ENCODE measurements around the gene GRM7.

GRM7 gene

DNA sequence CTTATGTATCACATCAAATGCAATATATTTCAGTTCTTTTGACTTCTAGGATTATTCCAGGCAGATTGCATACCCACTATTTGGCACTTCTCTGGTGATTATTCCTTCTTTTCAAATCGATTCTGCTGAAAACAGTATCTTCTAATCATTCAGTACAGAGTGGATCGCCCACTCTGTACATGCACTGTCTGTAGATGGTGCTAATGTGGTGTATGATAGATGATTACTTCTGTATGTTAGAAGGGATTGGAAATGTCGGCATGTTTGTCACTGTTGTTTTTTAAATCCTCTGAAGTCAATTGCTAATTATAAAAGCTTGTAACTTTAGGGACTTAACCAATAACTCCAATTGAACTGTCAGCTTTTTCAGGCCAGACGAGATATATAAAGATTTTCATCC lies 642.5 kb downstream of the GRM7 start:
- no peak for DNase-seq (ENCODE audit: low read depth in 2 of 2)

DNA sequence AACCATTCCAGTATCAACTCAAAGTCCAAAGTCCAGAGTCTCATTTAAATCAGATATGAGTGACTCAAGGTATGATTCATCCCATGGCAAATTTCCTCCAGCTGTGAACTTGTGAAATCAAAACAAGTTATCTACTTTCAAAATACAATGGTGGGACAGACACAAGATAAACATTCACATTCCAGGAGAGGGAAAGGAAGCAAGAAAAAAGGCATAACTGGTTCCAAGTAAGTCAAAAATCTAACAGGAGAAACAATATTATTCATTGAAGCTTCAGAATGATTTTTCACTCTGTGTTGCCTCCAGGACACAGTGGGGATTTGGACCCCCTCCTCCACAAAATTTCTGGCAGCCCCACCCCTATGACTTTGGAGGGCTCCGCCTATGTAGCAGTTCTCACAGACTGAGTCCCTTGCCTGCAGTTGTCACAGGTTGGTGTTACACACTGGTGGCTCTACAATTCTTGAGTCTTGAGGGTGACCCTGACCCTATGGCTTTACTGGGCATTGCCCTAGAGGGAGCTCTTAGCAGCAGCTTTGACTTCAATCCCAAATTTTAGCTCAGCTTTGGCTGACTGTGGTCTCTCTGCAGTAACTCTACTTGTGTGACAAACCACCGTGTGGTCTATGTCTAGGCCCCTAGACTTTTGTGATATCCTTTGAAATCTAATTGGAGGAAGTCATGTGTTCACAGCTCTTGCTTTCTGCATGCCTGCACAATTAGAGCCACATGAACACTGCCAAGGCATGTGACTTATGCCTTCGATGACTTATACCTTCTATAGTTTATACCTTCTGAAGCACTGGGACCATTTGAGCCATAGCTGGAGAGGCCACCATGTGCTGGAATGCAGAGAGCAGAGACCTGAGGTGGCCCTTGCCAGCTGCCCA lies 644.2 kb downstream of the GRM7 start:
- no peak for DNase-seq (ENCODE audit: low read depth in 2 of 2)

DNA sequence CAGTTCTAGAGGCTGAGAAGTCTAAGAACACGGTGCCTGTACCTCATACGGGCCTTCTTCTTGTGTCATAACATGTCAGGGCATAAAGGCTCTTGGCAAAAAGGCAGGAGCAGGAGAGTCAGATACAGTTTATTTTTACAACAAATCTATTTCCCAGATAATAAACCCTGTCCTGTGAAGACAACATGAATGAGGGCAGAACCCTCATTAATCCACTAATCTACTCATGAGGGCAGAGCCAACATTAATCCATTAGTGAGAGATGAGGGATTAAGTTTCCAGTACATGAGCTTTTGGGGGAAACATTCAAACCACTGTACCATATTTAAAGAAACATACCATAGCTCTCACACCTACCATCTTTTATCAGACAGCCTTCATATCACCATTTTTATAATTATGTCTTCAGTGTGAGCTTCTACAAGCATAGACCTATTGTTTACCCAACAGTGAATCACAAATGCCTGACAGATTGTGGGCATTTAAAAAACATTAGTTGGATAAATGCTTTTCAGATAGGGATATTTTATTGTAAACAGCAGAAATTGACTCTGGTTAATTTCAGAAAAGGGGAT lies 645.8 kb downstream of the GRM7 start:
- DNase-seq (ENCODE audit: low read depth in 2 of 2): no peak

DNA sequence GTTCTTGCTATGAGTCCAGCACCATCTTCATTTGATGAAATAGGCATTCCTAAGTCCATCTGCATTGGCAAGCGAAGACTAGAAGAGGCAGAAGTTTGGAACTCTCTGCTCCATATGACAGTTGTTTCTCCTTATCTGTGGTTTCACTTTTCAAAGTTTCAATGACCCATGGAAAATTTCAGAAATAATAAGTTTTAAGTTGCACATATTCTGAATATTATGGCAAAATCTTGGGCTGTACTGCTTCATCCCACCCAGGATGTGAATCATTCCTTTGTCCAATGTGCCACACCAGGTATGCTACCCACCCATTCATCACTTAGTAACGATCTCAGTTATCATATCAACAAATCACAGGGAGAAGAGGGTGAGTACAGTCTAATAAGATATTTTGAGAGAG lies 647.9 kb downstream of the GRM7 start:
- no peak for DNase-seq (ENCODE audit: low read depth in 2 of 2)

DNA sequence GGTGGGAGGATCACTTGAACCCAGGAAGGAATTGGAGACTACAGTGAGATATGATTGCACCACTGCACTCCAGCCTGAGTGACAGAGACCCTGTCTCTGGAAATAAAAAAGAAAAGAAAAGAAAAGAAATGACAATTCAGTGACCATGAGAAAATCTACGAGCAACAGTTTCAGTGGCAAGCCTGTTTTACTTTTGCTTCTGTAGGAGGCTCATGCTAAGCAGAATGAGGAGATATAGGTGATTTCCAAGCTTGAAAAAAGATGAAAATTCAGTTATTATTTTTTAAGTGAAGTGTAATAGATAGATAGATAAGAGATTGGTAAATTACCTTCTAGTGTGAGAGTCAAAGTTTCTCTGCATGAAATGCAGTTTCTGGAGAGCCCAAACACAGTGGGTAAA lies 651.1 kb downstream of the GRM7 start:
- DNase-seq (ENCODE audit: low read depth in 2 of 2): no peak

DNA sequence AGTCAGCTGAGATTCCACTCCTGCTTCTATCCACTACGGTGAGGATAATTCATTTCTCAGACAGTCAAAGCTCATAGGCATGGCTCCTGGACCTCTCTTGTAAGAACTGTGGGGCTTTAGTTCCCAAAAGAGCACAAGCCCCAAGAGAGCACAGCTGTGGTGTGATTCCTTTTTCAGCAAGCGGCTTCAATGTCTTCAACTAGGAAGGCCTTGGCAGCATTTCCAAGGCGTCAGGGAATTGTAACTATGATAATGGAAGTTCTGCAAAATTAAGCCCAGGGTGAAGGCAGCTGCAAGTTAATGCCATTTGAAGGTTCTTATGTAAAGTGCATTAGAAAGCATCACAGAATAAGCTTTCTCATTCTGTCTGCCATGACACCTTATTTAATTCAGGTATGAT lies 657.1 kb downstream of the GRM7 start:
- DNase-seq (ENCODE audit: low read depth in 2 of 2): no peak

DNA sequence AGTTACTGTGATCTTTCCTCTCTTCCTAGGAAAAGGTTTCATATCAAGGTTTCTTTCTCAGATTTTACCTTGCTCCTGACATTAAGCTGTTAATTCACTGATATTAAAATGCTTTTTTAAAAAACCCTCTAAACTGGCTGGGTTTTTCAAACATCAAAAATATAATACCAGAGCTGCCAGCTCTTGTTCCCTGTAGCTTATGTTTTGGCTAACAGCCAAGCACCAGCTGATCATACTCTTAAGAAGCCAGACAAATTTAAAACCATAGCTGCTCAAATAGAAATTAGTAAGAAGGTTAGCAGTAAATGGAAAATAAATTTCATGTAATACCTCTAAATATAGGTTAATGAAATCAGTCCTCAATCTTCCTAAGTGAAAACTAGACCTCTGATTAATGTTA lies 657.5 kb downstream of the GRM7 start:
- DNase-seq (ENCODE audit: low read depth in 2 of 2): no peak

DNA sequence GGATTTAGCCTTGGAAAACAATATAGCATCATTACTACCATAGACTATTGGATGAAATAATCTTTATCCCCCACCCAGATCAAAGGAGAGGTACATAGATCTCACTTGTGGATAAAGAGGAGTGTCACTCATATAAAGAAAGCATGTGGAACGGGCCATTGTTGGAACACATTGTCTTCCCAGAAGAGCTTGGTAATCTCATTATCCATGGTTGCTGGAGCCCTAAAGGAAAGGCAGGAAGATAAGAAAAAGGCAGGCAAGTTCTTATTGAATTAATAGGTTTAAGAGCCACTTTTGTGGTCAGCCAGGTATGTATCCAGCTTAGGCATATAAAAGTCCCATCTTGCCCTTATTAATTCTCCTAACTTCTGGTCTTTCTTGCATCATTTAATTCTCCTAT lies 659.1 kb downstream of the GRM7 start:
- no peak for DNase-seq (ENCODE audit: low read depth in 2 of 2)

DNA sequence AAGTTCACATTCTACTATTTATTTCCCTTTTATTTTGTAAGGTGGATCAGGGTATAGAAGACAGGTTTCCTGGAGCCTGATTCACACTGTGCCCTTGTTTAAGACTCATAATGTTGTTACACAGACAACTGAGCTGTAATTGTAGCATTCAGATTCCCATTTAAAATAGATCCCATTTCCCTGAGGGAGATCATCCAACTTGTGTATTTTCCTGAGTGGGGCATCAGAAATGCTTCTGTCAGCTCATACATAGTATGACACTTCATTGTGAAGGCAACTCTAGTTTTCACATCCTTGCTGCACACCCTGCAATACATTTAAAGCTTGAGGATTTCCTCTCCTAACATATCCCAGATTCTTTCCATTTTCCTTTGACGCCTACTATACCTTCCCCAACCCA lies 659.7 kb downstream of the GRM7 start:
- no peak for DNase-seq (ENCODE audit: low read depth in 2 of 2)

DNA sequence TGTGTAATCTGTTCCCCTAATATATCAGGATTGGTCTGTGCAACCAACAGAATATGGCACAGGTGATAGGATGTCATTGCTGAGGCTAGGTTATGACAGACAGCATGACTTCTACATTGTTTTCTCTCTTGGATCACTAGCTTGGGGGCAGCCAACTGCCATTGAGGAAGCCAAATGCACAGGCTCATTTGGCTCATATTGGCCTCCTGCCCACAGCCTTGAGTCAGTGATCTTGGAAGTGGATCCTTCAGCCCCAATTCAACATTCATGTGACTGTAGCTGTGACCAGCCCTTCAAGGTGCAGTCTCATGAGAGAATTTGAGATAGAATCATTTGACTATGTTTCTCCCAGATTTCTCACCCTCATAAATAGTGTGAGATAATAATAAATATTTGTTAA lies 675.6 kb downstream of the GRM7 start:
- no peak for DNase-seq (ENCODE audit: low read depth in 2 of 2)

DNA sequence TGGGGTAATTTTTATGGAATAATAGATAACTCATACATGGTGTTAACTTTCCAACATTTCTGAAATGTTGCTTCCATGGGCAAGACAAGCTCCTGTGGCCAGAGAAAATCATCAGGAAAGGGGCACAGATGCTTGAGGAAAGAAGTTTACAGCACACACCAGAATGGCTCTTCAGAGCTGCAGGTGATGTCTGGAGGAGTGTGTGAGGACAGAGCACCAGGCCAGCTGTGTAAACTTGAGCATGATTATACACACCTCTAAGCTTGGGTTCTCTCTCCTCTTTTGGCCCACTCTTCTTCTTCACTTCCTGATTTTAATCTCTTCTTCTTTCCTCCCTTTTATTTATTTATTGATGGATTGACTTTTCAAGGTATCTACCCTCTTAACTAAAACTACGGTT lies 676.0 kb downstream of the GRM7 start:
- no peak for DNase-seq (ENCODE audit: low read depth in 2 of 2)

DNA sequence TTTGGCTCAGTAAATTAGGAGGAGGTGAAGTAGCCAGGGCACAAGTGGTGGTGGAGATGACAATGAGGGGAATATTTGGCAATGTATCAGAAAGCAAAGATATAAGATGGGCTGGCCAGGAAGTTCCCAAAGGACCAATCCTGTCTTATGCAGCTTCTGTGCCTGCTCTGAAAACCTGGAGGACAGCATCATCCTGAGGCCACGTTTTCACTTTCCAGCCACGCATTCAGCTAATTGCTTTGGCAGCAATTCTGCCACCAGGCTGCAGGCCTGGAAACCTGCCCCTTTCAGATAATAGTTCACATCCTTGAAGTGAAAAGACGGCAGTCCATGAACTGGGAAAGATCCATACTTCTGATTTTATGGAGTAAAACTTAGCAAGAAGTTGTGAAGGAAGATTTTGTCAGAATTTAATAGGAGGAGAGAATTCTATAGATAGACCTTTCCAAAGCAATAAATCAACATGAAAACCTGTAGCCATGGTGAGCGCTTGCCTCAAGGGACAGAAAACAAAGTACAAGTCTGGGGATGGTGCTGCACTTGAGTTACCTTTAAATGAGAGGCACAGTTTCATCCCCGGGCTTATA lies 682.5 kb downstream of the GRM7 start:
- DNase-seq (ENCODE audit: low read depth in 2 of 2): no peak

DNA sequence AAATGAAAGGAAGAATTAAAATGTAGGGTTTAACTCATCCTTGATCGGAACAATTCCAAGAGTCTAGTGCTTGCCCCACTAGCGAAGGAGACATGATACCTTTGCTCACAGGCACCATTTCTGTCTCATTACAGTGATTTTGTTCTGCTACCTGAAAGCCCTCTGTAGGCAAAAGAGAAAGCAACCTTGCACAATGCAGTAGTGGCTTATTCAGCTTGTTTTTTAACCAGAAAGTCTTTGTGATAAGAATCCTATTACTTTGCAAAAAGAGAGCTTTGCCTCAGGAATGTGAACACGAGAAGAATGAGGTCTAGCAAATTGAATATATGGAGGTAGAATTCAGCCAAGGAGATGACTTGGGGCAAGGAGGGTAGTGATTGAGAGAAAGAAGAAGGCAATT lies 684.4 kb downstream of the GRM7 start:
- DNase-seq (ENCODE audit: low read depth in 2 of 2): no peak

DNA sequence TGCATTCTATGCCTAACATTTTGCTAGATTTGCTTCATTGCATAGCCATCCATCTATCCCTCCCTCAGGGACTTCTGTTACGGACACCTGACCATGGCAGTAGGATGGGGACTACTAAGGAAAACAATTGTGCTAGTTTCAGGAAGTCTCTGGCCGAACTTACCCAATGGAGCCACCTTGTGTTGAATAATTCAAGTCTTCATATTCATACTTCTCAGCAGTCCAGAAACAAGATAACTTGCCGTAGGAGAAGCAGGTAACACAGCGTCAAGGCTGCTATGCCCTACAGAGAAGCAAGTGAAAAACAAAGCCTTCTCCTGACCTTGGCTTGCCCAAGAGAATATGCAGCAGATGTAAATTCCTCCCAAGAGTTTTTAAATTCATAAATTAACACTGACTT lies 685.3 kb downstream of the GRM7 start:
- no peak for DNase-seq (ENCODE audit: low read depth in 2 of 2)

DNA sequence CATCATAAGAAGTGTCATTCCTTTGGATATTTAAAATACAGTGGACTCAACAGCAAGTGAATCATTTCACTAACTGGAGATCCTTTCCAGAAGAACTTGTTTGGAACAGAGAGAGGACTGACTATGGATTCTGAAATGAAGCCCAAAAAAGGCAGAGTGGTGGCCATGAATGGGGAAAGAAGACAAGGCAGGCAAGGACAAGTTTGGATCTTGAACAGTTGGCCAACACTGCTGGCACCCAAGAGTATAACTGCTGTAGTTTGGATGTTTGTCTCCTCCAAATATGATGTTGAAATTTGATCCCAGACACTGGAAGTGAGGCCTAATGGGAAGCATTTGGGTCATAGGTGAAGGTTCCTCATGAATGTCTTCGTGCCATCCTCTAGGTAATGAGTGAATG lies 686.9 kb downstream of the GRM7 start:
- no peak for DNase-seq (ENCODE audit: low read depth in 2 of 2)

DNA sequence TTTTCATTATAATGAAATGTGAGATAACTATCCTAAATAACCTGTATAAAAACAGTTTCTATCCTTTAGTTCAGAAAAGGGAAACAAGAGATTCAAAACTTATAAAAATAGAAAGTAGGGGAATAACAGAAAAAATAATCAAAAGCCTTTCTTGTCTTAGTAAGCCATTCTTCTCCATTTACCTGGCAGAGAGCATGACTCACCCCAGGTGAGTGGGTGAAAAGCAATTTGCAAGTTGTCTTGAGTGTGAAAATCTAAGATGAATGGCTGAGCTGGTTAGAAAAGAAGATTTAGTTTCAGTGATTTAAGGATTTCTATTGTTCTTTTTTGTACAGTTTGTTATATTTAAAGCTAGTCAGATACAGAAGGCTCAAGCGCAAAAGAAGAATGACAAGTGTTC lies 702.0 kb downstream of the GRM7 start:
- no peak for DNase-seq (ENCODE audit: low read depth in 2 of 2)

DNA sequence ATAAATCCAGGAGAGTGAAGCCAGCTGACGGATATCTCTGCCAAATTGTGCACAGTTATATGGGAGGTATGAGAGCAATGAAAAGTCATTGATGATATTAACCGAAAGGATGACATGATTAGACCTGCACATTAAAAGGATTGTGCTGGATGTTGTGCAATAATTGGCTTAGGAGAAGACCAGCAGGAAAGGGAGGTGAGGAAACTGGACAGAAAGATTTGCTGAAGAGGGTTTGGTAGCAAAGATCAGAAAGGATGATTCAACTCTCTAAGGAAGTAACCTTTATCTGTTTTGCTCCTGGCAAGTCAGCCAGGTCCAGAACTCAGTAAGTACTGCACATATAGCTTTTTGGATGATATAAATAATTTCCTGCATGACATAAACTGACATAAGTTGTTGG lies 704.7 kb downstream of the GRM7 start:
- no peak for DNase-seq (ENCODE audit: low read depth in 2 of 2)

DNA sequence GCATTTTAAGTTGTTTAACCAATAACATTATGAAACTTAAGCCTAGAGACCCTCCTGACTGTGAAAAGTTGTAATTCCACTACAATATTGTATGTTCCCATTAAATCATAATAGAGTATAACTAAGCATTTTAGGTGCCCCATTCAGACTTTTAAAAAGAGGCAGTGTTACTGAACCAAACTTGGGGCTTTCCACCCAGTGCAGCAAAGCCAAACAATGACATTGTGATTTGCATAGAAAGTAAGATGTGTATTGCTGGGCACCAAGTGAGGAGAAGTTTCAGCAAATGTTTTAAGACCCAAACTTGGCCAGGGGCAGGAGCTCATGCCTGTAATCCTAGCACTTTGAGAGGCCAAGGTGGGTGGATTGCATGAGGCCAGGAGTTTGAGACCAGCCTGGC lies 706.2 kb downstream of the GRM7 start:
- no peak for DNase-seq (ENCODE audit: low read depth in 2 of 2)

DNA sequence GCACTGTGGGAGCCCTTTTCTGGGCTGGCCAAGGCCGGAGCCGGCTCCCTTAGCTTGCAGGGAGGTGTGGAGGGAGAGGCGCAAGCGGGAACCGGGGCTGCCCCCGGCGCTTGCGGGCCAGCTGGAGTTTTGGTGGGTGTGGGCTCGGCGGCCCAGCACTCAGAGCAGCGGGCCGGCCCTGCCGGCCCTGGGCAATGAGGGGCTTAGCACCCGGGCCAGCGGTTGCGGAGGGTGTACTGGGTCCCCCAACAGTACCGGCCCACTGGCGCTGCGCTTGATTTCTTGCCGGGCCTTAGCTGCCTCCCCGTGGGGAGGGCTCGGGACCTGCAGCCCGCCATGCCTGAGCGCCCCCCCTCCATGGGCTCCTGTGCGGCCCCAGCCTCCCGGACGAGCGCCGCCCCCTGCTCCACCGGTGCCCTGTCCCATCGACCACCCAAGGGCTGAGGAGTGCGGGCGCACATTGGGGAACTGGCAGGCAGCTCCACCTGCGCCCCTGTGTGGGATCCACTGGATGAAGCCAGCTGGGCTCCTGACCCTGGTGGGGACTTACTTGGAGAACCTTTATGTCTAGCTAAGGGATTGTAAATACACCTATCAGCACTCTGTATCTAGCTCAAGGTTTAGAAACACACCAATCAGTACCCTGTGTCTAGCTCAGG lies 707.7 kb downstream of the GRM7 start:
- no peak for DNase-seq (ENCODE audit: low read depth in 2 of 2)

DNA sequence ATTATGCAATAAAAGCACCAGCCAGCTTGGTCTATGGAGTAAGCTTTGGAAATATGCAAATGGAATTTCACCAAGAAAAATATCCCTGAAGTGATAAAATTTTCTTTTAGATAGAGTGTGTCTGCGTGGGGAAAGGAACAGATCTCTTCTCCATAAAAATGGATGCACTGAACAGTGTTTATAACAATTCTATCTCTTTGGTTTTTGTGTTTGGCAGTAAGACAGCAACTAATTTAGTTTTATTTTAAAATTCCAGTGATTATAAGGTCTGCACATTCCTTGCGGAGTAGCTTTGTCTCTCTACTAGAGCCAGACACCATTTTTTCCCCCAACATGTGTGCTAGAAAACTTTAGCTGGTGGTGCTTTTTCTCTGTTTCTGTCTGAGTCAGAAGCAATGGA lies 712.4 kb downstream of the GRM7 start:
- no peak for DNase-seq (ENCODE audit: low read depth in 2 of 2)

DNA sequence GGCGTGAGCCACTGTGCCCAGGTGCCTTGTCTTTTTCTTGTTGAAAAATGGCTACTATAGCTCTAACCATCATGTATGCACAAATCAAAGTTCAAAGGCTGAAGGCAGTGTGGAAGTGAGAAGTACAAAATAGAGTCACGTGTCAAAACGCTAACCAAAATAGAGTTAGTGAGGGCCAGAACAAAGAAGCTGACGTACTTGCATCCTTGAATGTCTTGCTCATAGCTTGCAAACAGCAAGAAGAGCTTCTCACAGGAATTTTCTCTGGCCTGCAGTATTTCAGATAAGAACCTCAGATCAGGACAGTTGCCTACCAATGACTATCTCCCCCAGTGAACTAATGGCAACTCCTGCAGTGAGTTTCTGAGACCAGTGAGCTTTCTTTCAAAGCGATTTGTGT lies 713.5 kb downstream of the GRM7 start:
- DNase-seq (ENCODE audit: low read depth in 2 of 2): no peak

DNA sequence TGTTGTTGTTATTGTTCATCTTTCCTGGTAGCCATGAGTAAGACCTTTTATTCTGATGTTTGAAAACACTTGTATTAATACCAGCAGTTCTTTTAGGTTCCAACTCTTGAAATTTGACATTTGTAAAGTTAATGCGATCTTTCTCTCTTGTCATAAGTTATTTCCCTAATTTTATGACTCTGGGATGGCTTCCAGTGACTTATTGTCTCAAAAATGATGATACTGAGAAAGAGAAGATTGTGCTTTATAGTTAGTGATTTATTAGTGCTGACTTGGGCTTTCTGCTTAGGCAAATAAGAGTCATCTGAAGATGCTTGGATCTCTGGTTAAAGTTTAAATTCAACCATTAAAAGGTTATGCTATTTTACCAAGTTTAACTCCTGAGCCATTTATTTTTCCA lies 715.2 kb downstream of the GRM7 start:
- DNase-seq (ENCODE audit: low read depth in 2 of 2): no peak

DNA sequence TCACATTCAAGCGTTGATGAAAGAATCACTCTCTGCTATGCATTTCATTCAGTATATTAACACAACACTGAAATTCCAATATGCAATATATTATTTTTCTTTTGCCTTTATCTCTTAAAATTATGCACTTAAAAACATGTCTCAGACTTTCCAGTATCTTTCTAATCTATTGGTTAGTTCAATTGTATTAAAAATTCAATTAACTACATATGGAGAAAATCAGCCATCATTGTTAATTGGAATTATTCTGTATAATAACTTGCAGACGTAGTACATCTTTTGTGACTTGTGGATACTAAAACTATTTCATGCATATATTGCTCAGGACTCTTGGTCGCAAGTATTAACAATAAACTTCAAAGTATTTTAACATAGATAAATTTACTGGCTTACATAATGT lies 715.6 kb downstream of the GRM7 start:
- DNase-seq (ENCODE audit: low read depth in 2 of 2): no peak

All from stimulated activated CD8-positive, alpha-beta memory T cell treated with anti-CD3 and anti-CD28 coated beads, Interleukin-15, amount 100 ng/mL, for 48 hours (primary cell).